NOMO-1 treated with DMSO at 0.1 percent for 48 hours (cell line): ENCODE data around the gene EDIL3.
"Not testable (repeated sequence)": the region's sequence is repeated elsewhere in the genome, so short reads cannot be mapped to it uniquely, and the experiment has no call there.

Experiments used
- DNase-seq: peaks from one replicate; lab custom pipeline; 2025; ENCODE audit not compliant: unreplicated experiment; lab: John Stamatoyannopoulos, UW

EDIL3 gene

DNA sequence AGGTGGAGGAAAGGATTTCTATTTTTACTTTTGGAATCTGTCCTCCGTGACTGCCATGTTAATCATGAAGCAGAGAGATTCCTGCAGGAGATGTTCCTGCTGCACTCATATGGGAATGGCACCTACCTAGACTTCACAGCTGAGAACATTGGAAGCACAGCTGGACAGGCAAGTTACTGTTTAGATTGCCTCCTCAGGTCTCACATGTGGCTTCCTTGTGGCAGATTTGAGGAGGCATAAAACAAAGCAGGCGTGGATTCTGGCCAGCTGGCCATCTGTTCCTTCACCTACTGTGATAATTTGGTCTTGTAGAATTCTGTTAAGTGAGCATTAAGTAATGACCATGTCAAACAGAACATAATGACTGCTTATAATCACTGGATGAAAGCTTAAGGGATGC, 193.4 kb downstream of the EDIL3 start:
- DNase-seq: no peak

DNA sequence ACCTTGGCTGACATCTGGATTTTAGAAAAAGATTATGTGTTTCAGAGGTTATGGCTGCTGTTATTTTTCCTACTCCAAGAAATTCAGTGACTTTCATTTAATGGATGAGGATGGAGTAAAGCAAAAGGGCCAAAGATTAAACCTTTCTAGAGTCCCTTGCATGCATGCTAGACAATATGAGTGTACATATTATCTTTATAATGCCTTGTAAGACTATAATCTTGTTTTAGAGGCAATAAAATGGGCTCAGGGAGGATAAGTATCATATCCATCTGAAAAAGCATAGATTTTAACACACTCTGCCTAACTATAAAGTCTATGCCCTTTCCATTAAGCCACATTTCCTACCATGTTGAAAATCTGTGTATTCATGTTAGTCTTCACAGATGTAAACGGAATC, 199.8 kb downstream of the EDIL3 start:
- no peak for DNase-seq

DNA sequence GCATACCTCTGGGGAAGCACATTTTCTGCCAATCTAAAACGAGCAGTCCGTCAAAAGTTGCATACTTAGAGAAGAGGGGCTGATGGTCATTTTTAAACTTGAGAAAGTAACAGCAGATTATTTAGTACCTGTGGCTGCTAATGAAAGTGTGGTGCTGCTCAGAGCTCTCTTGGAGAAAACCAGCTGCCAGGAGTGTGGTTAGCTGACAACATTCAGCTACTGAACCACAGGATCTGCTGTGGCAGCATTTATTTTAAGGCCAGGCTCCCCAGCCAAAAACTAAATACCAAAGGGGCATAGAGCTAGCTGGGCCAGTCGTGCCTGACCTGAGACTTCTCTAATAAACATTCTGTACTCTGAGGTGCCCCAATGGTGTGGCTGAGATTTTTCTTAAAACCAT, 203.6 kb downstream of the EDIL3 start:
- DNase-seq: no peak

GRCh38 chr5:84168841-84169240, 215.8 kb downstream of the EDIL3 start:
- no peak for DNase-seq

- DNase-seq: no peak
These were observed 221.0 kb downstream of the EDIL3 start for GRCh38 chr5:84163671-84164070.

- DNase-seq: no peak
These were observed 222.0 kb downstream of the EDIL3 start for GRCh38 chr5:84162695-84163094.

DNA sequence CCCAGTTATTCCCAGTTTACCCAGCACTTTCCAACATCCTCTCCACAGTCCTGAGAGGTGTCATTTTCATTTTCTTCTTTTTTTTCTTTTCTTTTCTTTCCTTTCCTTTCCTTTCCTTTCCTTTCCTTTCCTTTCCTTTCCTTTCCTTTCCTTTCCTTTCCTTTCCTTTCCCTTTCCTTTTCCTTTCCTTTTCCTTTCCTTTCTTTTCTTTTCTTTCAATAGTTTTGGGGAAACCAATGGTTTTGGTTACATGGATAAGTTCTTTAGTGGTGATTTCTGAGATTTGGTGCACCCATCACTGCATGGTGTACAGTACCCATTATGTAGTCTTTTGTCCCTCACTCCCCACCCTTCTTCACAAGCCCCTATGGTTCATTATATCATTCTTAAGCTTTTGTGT, 224.0 kb downstream of the EDIL3 start:
- not testable (repeated sequence) for DNase-seq

- DNase-seq: no peak
These were observed 235.6 kb downstream of the EDIL3 start for GRCh38 chr5:84149094-84149493.

DNA sequence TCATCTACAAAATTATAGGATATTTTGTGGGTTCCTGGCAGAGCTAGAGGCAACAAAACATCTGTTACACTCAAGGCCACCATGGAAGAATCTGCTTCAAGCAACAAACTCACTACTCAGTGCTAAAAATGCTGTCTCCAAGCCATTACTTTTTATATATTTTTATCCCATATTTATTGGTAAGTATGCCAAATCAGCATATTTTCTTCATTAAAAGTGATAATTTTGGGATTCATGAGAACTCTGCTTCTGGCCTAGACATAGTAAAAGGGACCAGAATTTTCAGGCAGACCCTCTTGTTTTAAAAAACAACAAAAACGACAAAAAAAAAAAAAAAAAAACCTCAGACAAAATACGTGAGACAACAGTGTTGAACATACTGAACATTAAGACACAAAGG, 236.0 kb downstream of the EDIL3 start:
- no peak for DNase-seq

GRCh38 chr5:84137541-84137940, 247.1 kb downstream of the EDIL3 start:
- DNase-seq: no peak

GRCh38 chr5:84131372-84131771, 253.3 kb downstream of the EDIL3 start:
- DNase-seq: no peak

- no peak for DNase-seq
These were observed 254.6 kb downstream of the EDIL3 start for GRCh38 chr5:84130006-84130580.

DNA sequence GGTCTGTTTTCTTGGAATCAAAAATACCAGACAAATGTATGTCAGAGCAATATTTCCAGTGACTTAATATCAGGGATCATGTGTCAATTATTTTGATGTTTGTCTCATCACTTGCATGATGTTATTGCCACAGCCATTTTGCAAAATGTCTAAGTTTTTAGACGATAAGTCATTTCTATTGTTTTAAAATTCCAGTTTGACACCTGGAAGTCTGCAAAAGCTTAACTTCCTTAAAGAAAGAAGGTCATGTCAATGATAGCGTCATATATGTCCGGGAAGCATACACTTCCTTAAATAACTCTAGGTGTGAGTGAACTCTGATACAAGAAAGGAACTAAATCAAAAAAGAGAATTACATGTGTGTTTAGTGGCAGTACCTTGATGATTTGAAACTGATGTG, 259.5 kb downstream of the EDIL3 start:
- no peak for DNase-seq

DNA sequence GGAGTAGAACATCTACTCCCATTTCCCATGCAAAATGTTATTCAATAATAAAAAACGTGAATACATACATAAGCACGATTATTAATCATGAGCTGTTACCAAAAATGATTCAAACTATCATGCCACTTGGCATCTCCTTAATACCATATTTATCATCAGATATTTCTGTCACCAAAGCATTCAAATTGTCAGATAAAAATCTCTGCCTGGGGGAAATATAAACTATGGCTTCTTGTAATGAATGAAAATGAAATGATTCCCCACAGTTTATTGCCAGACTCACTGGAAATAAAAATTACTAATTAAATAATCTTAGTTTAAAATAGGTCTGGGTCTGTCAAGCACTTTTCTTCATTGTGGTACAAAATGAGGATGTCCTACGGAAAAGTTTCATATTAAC, 265.4 kb downstream of the EDIL3 start:
- no peak for DNase-seq

GRCh38 chr5:84118551-84118950, 266.1 kb downstream of the EDIL3 start:
- DNase-seq: no peak

GRCh38 chr5:84115727-84116126, 269.0 kb downstream of the EDIL3 start:
- no peak for DNase-seq

GRCh38 chr5:84113246-84114105, 271.2 kb downstream of the EDIL3 start:
- DNase-seq: no peak

DNA sequence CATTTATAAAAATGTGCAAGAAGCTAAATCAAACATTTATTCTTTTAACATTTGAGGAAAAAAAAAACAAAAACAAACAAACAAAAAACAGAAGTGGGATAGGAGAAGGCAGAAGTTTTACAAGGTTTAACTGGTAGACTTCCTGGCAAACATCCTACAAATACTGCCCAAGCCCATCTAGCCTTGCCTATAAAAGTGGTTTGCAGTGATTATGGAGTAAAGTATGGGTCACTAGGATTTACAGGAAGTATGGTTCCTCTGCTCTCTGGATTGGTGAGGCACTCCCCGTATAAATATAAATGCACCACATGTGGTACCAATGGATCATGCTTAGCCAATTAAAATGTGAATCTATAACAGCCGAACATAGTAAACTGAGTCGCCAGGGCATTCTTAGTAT, 291.9 kb downstream of the EDIL3 start:
- no peak for DNase-seq

DNA sequence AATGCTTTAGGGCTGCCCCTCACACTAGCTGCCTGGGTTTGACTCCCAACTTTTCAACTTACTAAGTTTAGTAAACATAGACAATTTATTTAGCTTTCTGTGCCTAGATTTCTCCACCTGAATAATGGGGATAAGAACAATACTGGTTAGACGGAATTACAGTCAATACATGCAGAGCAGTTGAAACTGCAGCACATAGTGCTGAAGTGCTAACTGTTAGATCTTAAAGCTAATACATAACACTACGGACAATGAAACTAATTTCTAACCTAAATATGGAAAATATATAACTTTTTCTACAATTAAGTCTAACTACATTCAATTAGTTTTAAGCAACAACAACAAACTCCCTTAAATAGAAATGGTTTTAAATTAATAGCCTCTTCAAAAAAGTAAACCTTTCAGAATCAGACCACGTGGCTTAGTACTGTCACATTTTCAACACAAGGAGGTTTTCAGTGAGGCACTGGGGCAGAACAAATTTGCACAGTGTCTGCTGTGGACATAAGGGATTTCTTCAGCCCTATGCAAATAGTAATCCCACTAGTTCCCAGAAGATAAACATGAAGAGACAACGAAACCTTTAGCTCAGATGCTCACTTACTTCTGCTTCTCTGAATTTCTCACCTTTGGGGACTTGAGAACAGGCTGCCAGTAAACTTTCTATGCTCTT, 293.4 kb downstream of the EDIL3 start:
- no peak for DNase-seq

GRCh38 chr5:84088996-84089395, 295.7 kb downstream of the EDIL3 start:
- peak; percentile 1 for DNase-seq

GRCh38 chr5:84086511-84086910, 298.2 kb downstream of the EDIL3 start:
- DNase-seq: no peak

DNA sequence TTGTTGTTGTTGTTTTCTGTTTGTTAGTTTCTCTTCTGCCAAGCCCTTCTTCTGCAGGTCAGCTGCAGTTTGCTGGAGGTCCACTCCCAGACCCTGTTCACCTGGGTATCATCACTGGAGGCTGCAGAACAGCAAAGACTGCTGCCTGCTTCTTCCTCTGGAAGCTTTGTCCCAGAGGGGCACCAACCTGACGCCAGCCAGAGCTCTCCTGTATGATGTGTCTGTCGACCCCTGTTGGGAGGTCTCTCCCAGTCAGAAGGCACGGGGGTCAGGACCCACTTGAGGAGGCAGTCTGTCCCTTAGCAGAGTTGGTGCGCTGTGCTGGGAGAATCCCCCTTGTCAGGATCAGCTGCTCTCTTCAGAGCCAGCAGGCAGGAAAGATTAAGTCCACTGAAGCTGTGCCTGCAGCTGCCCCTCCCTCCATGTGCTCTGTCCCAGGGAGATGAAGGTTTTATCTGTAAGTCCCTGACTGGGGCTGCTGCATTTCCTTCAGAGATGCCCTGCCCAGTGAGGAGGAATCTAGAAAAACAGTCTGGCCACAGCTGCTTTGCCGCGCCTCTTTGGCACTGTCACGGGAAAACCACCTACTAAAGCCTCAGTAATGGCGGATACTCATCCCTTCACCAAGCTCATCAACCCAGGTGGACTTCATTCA, 299.2 kb downstream of the EDIL3 start:
- DNase-seq: no peak
